Measurements from ENCODE around the gene C1RL.
"Not testable (repeated sequence)": the region's sequence is repeated elsewhere in the genome, so short reads cannot be mapped to it uniquely, and the experiment has no call there.

Gene C1RL

GRCh38 chr12:7068240-7068993 is 40.6 kb downstream of the C1RL start:
- no peak for DNase-seq (ENCODE audit: insufficient read length, low spot score)
- no peak for FAIRE-seq

DNA sequence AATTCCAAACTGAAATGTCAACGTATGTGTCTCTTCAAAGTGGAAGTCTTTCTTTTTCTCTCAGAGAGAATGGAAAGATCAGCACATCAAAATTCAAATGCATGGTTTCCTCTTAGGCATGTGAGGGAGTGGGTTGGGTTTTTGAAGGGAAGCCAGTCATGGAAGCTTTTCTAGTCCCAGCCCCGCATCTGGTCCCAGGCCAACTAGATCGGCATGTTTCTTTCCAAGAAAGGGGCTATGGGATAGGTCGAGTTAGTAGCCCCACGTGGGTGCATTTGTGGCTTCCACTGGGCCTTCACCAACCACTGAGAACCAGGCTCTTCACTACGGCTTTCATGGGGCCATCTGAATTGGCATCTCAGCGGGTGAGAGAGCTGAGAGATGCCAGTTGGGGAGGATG is 41.9 kb downstream of the C1RL start:
- FAIRE-seq (no peak), DNase-seq (ENCODE audit: insufficient read length, low spot score) (no peak)

DNA sequence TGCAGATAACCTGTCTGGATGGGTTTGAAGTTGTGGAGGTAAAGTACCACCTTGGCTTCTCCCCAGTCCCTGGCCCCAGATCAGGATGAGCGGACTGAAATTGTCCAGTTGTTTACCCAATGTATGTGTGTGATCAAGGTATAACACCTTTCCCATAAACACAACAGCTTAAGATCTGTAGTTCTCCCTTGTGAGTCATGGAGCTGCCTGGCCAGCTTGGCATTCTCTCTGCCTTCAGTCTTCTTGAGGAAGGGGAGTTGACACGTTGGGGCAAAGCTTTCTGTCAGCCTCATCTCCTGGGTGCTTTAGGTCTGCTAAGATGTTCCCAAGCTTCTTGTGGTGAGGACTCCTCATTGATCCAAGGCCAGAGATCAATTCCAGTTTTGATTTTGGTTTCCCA is 42.4 kb downstream of the C1RL start:
- peak; percentile 80 for FAIRE-seq
- DNase-seq (ENCODE audit: insufficient read length, low spot score), result no peak

DNA sequence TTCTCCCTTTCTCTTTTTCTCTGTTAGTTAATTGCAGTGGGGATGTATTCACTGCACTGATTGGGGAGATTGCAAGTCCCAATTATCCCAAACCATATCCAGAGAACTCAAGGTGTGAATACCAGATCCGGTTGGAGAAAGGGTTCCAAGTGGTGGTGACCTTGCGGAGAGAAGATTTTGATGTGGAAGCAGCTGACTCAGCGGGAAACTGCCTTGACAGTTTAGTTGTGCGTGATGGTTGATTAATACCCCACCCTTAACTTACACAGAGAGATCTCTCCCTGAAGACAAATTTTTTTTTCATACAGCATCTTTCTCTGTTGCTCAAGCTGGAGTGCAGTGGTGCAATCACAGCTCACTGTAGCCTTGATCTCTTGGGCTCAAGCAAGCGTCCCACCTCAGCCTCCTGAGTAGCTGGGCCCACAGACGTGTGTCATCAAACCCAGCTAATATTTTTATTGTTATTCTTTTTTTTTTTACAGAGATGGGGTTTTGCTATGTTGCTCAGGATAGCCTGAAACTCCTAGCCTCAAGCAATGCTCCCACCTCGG is 43.9 kb downstream of the C1RL start:
- FAIRE-seq (no peak), DNase-seq (ENCODE audit: insufficient read length, low spot score) (no peak)

- FAIRE-seq, result no peak
- no peak for DNase-seq (ENCODE audit: insufficient read length, low spot score)
These were observed 44.5 kb downstream of the C1RL start for GRCh38 chr12:7064516-7064915.

- DNase-seq (ENCODE audit: insufficient read length, low spot score), result no peak
- no peak for FAIRE-seq
These were observed 47.4 kb downstream of the C1RL start for GRCh38 chr12:7061596-7061995.

DNA sequence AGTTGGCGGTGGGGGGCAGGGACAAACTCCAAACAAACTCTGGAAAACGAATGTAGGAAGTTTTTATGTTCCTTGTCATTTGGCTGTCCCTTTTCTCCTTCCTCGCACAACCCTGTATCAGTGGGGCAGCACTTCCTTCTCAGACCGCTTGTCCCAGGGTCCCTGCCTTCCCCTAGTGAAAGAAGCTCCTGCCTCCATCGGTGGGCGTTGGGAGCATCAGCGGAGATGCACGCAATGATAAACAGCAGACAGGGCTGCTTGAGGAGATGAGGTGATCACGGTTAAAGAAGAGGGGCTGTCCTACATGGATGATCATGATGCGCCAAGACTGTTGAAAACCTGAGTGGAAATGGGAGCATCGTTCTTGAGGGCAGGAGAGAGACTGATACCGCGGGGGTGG is 47.9 kb downstream of the C1RL start:
- DNase-seq (ENCODE audit: insufficient read length, low spot score) (no peak), FAIRE-seq (no peak)

DNA sequence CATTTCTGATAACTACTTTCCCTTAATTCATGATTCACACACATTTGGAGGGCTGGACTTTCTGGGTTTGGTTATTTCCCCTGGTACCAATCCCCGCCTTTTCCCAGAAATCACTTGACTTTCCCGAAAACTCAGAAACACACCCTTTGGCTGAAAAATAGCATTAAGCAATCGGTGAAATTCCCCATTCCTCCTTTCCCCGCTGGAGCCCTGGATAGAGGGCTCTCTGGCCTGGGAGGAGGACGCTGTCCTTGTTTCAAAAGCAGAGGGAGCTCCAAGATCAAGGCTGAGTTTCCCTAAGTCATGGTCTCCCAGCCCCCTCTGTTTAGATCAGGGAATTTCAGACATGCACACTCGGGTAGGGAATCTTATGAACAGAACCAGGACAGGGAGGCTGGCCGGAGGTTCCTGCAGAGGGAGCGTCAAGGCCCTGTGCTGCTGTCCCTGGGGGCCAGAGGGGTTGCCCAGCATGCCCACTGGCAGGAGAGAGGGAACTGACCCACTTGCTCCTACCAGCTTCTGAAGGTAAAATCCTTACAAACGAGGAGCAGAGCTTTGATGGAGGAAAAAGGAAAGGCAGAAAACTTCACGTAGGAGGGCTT is 48.6 kb downstream of the C1RL start, which contains the start of gene C1S:
C1S (plus strand) TSS at position 366 of the 602 bp plus-strand sequence. CDS start 1,195 bp downstream, outside the sequence.
- DNase-seq (ENCODE audit: insufficient read length, low spot score), result peak; percentile 95
- peak; percentile 86 for FAIRE-seq

DNA sequence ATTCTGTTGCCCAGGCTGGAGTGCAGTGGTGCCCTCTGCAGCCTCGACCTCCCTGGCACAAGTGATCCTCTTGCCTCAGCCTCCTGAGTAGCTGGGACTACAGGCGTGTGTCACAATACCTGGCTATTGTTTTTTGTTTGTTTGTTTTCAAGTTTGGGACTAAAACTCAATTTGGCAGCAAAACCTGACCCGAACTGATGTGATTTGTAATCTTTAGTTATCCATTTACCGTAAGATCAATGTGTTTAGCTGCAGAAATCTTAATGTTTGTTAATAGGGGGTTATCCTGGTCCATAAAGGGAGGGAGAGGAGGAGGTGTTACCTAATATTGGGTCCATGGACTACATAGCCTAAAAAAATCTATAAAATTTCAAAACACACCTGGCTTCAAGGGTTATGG is 49.2 kb downstream of the C1RL start:
- DNase-seq (ENCODE audit: insufficient read length, low spot score), result no peak
- no peak for FAIRE-seq

GRCh38 chr12:7058850-7059395 is 50.1 kb downstream of the C1RL start:
- no peak for DNase-seq (ENCODE audit: insufficient read length, low spot score)
- no peak for FAIRE-seq

DNA sequence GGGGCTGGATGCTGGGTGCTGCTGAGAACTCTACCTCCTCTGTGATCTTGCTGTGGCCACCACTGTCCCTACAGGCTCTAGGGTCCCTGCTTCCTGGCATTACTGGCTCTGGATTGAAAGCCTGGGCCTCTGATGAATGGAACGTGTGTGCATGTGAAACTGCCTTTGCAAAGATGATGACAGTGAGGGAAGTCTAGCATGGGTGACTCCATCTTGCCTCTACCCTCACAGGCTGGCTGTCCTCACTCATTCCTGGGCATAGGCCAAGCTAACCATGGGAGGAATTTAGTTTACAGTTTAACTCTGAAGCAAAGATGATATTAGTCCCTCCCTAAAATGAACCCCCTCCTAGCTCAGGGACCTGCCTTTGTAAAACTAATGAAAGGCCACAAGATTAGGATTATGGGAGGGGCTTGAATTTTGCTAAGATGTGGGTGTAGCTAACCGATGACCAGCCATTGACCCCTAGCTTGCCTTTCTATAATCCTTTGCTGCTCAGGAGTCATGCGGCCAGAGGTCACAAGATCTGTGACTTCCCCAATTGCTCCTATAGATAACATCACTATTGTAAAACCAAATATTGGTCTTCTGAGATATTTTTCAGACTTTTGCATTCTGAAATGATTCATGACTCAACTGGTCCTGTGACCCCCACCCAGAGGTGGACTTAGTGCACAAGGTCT is 50.7 kb downstream of the C1RL start:
- no peak for DNase-seq (ENCODE audit: insufficient read length, low spot score)

GRCh38 chr12:7055736-7056135 is 53.3 kb downstream of the C1RL start:
- FAIRE-seq; DNase-seq (ENCODE audit: insufficient read length, low spot score): not testable (repeated sequence)

More for the DNA sequence above, 50.7 kb downstream of the C1RL start:
- FAIRE-seq, result peak; percentile 13

DNA sequence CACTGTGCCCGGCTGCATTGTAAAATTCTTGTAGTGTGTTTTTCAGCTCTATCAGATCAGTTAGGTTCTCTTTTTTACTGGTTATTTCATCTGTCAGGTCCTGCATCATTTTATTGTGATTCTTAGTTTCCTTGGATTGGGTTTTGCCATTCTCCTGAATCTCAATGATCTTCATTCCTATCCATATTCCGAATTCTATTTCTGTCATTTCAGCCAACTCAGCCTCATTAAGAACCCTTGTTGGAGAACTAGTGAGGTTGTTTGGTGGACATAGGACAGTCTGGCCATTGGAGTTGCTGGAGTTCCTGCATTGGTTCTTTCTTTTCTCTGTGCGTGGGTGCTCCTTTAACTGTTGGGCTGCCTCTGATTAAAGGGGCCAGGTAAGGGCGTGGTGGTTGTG is 54.1 kb downstream of the C1RL start:
- no peak for DNase-seq (ENCODE audit: insufficient read length, low spot score)
- no peak for FAIRE-seq

GRCh38 chr12:7049973-7050372 is 59.0 kb downstream of the C1RL start:
- FAIRE-seq; DNase-seq (ENCODE audit: insufficient read length, low spot score): not testable (repeated sequence)

- not testable (repeated sequence) for FAIRE-seq; DNase-seq (ENCODE audit: insufficient read length, low spot score)
These were observed 59.5 kb downstream of the C1RL start for GRCh38 chr12:7049445-7049951.

GRCh38 chr12:7047306-7047705 is 61.7 kb downstream of the C1RL start:
- no peak for DNase-seq (ENCODE audit: insufficient read length, low spot score)
- no peak for FAIRE-seq

DNA sequence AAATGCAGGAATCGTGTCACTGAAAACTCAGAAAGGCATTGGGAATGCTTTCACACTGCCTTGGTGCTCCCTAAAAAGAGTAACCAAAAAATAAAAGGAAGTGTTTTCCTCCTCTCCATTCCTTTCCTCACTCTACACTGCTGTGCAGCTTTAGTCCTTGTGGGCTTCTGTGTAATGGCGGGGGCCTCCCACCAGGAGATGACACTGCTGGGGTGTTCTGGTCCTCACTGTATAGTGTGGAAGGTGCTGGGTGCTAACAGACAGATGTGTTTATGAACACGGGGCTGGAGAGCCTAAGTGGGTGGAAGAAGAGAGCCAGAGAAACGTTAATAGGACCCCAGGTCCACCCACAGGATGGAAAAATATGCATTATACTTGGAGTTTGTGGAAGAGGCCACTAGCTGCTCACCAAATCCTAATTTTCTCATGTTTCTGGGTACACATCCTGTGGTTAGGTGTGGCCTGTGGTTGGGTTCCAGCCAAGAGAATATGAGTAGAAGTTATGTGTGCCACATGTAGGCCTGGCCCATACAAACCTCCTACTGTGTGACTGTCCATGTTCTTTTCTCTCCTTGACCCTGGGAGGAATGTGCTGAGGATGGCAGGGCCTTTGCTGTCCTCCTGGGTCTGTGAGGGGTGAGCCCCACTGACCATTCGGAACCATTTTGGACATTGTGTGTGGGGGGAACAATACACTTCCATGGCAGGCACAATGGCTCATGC is 62.5 kb downstream of the C1RL start:
- DNase-seq (ENCODE audit: insufficient read length, low spot score), result no peak
- peak; percentile 26 for FAIRE-seq

GRCh38 chr12:7045913-7046312 is 63.1 kb downstream of the C1RL start:
- no peak for DNase-seq (ENCODE audit: insufficient read length, low spot score)
- FAIRE-seq, result peak; percentile 28

Measured in HTR-8/SVneo (cell line).